Measurements from ENCODE around the gene WNT1. TPM values are rescaled to one million over a fixed set of nuclear protein-coding genes. Genes with fewer than 3 reads are reported as not detected.

Gene WNT1
- total RNA-seq, 1 experiment from 2014 or later, result not detected

DNA sequence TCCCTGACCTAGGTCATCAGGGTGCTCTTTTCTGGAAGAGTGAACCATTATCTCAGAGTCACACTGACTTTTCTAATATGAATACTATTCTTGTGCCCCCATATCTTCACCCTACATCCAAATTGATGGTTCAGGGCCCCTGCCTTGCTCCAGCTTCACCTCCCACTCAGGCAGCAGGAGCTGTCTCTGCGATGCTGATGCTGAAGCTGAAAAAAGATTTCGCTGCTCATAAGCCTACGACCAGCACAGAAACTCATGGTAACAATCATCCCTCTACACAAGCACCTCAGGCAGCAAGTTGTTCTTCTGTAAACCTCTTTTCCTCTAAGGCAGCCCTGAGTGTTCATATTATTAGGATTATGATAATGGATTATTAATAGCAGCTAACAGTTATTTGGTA lies 24.1 kb upstream of the WNT1 start:
- intact Hi-C loops (cut with micrococcal nuclease; ENCODE audit: unreplicated experiment), result no loop called here
- no peak for DNase-seq (ENCODE audit: low spot score)
- POLR2A ChIA-PET (ENCODE audit: low non-redundant PET), result no interaction called here
- Histone ChIP-seq H3K4me3 (ENCODE audit: low read depth, low read length, poor library complexity, severe bottlenecking) (no peak overlapping the region), H3K4me1 (ENCODE audit: insufficient read depth, low read length, poor library complexity, severe bottlenecking) (peaks cover 16% of the 10 kb centered on the region), H3K27ac (ENCODE audit: low read depth, low read length, poor library complexity, severe bottlenecking) (no peak overlapping the region), H3K9me3 (ENCODE audit: low read depth, low read length, poor library complexity, severe bottlenecking) (no peaks in the 10 kb centered on the region), H3K36me3 (ENCODE audit: insufficient read depth, low read length, poor library complexity, severe bottlenecking) (peaks cover 6% of the 10 kb centered on the region), H3K27me3 (replicated peaks; ENCODE audit: insufficient read depth, low read depth, low read length, poor library complexity) (no peaks in the 10 kb centered on the region)
- TF ChIP-seq EZH2 (IDR thresholded peaks at IDR 0.05; ENCODE audit: borderline replicate concordance, low read depth, low read length, poor library complexity, severe bottlenecking), result no peak
- no peak for TF ChIP-seq CTCF (conservative IDR thresholded peaks at IDR 0.05; ENCODE audit: low read depth, low read length)
- BruUV-seq (replicated peaks), result no TSS peak
- CTCF ChIA-PET, result no interaction called here

DNA sequence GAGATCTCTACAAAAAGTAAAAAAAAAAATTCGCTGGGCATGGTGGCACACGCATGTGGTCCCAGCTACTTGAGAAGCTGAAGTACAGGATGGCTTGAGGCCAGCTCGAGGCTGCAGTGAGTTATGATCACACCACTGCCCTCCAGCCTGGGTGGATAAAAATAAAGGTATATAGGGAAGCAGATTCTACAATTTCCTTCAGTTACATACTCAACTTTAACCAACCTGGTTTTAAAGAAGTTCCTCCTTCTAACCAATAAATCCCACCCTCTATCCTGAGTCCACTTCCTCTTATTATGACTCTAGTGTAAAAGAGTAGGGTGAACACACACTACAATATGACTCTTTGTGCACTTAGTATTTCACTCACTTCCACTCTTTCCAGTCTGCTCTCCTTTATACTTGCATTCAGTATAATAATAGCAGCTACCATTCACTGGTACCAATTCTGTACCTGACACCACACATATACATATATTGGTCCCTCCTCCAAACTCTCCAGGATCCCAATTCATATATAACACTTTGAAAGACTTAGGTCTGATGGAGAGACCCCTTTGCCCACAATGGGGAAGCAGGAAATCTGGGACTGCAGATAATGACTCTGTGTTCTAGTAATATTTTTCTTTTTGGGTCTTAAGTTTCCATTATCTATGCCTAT lies 23.2 kb upstream of the WNT1 start:
- peaks cover 16% of the 10 kb centered on the region for H3K4me1 ChIP-seq (ENCODE audit: insufficient read depth, low read length, poor library complexity, severe bottlenecking)
- BruUV-seq (replicated peaks), result no TSS peak
- no peak overlapping the region for H3K27ac ChIP-seq (ENCODE audit: low read depth, low read length, poor library complexity, severe bottlenecking)
- CTCF ChIA-PET, result no interaction called here
- no peaks in the 10 kb centered on the region for H3K9me3 ChIP-seq (ENCODE audit: low read depth, low read length, poor library complexity, severe bottlenecking)
- POLR2A ChIA-PET (ENCODE audit: low non-redundant PET), result no interaction called here
- intact Hi-C loops (cut with micrococcal nuclease; ENCODE audit: unreplicated experiment), result no loop called here
- no peak for TF ChIP-seq CTCF (conservative IDR thresholded peaks at IDR 0.05; ENCODE audit: low read depth, low read length)
- no peak for TF ChIP-seq EZH2 (IDR thresholded peaks at IDR 0.05; ENCODE audit: borderline replicate concordance, low read depth, low read length, poor library complexity, severe bottlenecking)
- H3K4me3 ChIP-seq (ENCODE audit: low read depth, low read length, poor library complexity, severe bottlenecking), result no peak overlapping the region
- H3K27me3 ChIP-seq (replicated peaks; ENCODE audit: insufficient read depth, low read depth, low read length, poor library complexity), result no peaks in the 10 kb centered on the region
- no peak for DNase-seq (ENCODE audit: low spot score)
- H3K36me3 ChIP-seq (ENCODE audit: insufficient read depth, low read length, poor library complexity, severe bottlenecking), result peaks cover 6% of the 10 kb centered on the region

GRCh38 chr12:48956279-48957140 lies 21.6 kb upstream of the WNT1 start:
- ChIA-PET CTCF (interaction anchor here (0.6 to 1.4 kb wide), 4 partner anchors 16 to 205 kb away, joined by 3 to 10 read pairs (median 6); no protein-coding TSS in a partner anchor), POLR2A (ENCODE audit: low non-redundant PET) (interaction anchor here (0.6 kb wide), 1 partner anchor 31 kb away, joined by 15 read pairs; no protein-coding TSS in a partner anchor)
- intact Hi-C loops (cut with micrococcal nuclease; ENCODE audit: unreplicated experiment), result no loop called here
- BruUV-seq (replicated peaks), result no TSS peak
- Histone ChIP-seq H3K9me3 (ENCODE audit: low read depth, low read length, poor library complexity, severe bottlenecking) (no peaks in the 10 kb centered on the region), H3K36me3 (ENCODE audit: insufficient read depth, low read length, poor library complexity, severe bottlenecking) (peaks cover 6% of the 10 kb centered on the region), H3K27ac (ENCODE audit: low read depth, low read length, poor library complexity, severe bottlenecking) (peak overlapping the region; percentile 86), H3K4me1 (ENCODE audit: insufficient read depth, low read length, poor library complexity, severe bottlenecking) (peaks cover 16% of the 10 kb centered on the region), H3K4me3 (ENCODE audit: low read depth, low read length, poor library complexity, severe bottlenecking) (peak overlapping the region; percentile 92), H3K27me3 (replicated peaks; ENCODE audit: insufficient read depth, low read depth, low read length, poor library complexity) (no peaks in the 10 kb centered on the region)
- TF ChIP-seq CTCF (conservative IDR thresholded peaks at IDR 0.05; ENCODE audit: low read depth, low read length), result no peak
- TF ChIP-seq EZH2 (IDR thresholded peaks at IDR 0.05; ENCODE audit: borderline replicate concordance, low read depth, low read length, poor library complexity, severe bottlenecking), result no peak
- DNase-seq (ENCODE audit: low spot score), result peak; percentile 98

Data from A673 (cell line).